ENCODE measurements around the gene GIPC3.
A peak's percentile ranks its signal among the peaks of the same experiment; 100 is the strongest.

Gene GIPC3

DNA sequence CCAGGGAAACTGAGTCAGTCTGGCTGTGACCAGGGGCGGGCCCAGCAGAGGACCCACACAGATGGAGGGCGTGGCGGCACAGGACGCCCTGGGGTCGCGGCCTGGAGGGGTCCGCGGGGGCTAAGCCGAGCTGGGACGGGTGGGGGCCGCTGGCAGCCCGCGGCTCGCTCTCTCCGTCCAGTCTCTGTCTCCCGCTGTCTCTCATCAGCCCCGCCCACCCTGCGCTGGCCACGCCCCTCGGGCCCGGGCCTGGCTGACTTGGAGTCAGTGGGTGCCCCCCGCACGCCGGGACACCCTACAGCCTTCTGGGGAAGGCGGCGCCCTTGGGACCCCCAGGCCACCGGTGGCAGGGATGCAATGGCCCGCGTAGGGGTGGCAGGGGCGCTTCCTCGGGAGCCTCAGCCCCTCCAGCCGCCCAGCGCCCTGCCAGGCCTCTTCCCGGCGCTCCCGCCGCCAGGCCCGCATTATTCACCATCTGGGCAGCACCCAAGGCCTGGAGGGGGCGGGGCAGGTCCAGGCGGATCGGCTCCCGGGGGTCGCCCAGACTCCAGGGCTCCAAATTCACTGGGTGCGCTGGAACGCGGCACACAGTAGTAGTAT is 21.5 kb downstream of the GIPC3 start, which contains the start of gene TBXA2R:
TSS of gene TBXA2R (minus strand) at position 186 of the 600 bp plus-strand sequence. CDS start 6,241 bp downstream, outside the sequence.
- peak; percentile 53 for DNase-seq

DNA sequence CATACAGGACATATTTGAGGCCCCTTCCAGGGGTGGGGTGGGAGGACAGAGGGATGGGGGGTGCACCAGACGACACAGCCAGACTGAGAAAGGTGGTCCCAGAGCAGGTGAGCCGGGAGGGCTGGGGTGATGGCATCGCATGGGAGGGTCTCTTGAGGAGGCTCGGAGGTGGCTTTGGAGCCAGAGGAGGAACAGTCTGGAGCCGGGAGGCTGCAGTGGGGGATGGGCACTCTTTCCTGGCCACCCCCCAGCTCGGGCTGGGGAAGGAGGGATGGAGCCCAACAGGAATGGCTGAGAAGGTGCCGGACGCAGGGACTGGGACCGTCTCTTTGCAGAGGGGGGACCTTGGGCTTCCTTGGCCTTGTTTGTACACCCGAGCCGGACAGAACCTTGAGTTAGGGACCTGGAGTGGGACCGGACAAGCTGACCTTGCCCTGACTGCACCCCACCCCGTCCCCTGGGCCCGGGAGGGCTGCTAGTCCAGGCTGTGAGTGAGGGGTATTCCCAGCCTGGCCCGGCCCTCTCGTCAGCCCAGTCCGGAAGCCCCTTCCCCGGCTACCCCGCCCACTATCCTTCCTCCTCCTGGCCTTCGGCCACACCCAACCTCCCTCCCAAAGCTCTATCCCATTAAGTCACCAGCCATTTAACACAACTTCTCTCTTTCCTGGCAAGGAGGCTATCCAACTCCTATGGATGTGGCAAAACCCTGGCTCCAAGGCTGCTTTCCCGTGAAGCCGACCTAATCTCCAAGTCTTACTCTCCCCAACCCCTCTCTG is 22.2 kb downstream of the GIPC3 start:
- no peak for DNase-seq

DNA sequence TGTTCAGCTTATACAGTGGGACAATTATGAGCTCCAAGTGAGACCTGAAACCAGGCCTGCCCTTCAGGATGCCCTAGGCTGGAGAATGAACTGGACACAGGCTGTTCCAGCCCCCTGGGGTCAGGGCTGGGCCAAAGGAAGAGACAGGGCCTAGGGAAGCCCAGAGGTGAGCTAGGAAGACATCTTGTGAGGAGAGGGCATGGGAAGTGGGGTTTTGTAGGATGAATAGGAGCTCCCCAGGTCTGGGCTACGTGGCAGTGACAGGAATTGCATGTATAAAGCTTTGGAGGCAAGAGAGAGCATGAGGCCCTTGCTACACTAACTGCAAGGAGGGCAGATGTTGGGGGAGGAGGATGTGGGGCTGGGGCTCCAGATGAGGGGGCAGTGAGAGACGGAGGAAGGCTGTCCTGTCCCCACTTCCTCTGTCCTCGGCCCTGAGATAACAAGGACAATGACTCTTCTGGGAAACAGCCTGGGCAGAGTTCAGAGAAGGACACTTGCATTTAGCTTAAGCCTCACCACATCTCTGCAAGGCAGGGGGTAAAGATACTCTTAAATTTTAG is 22.9 kb downstream of the GIPC3 start:
- no peak for DNase-seq

DNA sequence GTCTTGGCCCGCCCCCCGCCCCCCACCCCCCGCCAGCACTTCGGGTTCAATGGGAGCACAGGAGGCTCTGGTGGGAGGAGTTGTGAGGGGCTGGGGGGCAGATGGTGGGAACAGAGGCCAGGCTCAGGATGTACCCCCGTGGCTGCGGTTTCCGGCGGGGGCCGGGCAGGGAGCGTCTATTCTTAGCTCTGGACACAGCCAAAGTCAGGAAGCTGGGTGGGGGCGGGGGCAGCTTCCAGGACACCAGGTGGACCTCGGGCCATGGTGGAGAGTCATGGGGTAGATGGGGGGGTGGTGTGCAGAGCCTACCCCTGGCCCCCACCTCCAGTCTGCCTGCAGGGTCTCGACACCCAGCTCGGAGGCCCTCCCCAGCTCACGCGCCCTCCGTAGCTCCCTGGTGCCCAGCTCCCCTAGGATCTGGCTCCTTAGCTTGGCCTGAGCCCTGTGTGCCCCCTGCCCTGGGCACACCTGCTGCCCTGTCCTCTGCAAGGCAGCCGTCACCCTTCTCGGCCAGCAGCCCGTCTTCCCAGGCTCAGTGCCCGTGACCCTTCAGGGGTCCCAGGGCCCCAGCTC is 23.6 kb downstream of the GIPC3 start:
- no peak for DNase-seq

GRCh38 chr19:3609779-3610719 is 24.8 kb downstream of the GIPC3 start:
- no peak for DNase-seq

DNA sequence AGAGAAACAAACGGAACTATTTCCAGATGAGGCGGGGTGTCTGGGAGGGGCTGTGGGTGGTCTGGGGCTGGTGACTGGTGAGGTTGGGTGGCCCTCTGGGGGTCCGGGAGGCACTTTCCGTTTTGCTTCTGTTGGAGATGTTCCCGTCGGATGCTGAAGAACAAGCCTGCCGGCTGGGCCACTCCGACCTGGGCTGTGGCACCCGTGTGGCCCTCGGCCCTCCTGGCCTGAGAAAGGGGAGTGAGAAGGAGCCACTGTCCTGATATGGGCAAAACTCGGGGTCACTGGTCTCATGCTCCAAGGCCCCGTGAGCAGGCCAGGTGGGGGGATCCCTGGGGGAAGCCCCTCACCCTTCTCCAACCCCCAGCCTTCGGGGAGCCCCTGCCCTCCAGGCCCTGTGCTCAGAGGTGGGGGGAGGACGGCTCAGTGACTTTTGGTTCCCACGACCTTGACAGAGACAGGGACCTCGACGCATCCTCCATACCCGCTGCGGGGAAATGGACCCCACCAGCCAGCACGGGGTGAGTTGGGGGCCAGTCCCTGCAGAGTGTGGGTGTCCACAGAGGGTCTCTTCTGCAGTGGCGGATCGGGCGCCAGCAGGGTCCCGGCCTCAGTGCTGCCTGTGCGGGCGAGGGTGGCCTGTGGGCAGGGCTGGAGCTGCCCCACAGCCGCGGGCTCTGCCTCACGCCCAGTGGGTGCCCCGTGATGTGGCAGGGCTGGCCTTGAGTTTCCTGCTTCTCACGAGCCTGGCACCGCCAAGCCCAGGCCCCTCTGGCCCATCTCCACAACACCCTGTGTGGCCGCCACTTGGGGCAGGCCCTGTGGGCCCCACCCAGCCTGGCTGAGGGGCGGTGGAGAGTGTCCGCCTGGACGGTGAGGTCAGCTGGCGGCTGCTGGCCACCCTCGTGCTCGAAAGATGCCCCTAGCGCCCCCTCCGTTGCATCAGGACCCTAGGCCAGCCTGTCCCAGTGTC is 25.8 kb downstream of the GIPC3 start:
- DNase-seq, result no peak

DNA sequence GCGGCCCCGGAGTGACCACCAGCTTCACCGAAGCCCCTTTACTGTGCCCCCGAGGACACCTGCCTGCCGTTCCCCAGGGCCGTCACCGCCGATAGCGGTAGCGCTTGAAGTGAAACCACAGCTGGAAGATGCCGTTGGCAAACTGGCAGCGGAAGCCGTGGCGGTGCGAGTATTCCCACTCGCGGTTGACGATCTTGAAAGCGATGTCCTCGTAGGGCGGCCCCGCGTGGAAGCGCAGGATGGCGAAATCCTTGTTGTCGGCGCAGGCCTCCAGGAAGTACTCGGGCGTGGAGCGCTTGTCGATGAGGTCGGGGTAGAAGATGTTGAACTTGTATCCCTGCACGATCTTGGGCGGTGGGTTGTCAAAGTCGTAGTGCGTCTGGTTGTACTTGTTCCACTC is 26.6 kb downstream of the GIPC3 start:
- DNase-seq, result no peak

DNA sequence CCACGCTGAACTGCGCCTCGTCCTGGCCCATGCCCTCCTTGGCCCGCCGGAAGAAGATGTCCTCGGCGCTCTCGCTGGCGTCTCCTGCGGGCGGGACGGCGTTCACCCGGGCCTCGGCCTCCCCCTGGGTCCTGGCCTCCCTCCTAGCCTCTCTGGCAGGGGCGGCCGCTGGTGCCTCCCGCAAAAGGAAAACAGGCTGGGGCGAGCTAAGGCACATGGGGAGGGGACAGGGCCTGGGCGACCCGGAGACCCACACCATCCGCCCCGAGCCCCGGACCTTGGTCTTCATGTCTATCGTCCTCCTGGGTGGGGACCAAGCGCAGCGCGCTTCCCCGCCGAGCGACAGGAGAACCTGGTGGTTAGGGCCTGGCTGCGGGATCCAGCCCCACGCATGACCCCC is 27.1 kb downstream of the GIPC3 start:
- DNase-seq, result no peak

DNA sequence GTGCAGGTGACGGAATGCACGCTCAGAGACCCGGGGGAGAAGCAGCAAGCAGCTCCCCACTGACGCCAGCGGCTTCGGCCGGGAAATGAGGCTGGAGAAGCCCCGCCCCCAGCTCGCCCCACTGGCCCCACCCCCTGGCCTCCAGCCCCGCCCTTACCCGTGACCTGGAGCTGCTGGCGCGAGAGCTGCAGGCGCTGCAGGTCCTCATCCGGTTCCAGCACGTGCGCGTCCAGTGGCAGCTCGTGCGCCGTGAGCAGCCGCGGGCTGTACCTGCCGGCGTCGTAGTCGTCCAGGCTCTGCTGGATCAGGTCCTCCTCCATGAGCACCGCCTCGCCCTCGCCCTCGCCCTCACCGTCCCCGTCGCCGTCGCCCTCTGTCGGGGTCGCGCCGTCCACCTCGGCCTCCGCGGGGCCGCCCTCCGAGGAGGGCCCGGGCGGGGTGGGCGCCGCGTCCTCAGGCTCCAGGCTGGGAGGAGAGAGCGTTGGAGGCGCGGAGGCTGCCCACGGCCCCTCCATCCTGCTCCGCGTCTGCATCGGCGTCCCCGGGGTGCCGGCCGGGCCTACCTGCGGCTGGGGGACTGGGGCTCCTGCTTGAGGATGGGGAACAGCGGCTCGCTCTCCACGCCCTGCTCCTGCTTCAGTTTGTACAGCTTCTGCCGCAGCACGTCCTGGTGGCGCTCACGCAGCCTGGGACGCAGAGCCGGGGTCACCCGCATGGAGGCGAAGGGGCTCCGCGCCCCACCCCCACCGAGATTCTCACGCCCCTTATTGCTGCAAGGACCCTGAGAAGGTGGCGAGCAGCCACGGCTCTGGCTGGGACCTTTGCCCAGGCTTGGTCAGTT is 27.8 kb downstream of the GIPC3 start:
- DNase-seq, result no peak

GRCh38 chr19:3613818-3614661 is 28.8 kb downstream of the GIPC3 start:
- peak; percentile 30 for DNase-seq

- no peak for DNase-seq
These were observed 29.7 kb downstream of the GIPC3 start for GRCh38 chr19:3614858-3615505.

GRCh38 chr19:3615524-3616135 is 30.4 kb downstream of the GIPC3 start:
- no peak for DNase-seq

- no peak for DNase-seq
These were observed 32.2 kb downstream of the GIPC3 start for GRCh38 chr19:3617463-3617862.

DNA sequence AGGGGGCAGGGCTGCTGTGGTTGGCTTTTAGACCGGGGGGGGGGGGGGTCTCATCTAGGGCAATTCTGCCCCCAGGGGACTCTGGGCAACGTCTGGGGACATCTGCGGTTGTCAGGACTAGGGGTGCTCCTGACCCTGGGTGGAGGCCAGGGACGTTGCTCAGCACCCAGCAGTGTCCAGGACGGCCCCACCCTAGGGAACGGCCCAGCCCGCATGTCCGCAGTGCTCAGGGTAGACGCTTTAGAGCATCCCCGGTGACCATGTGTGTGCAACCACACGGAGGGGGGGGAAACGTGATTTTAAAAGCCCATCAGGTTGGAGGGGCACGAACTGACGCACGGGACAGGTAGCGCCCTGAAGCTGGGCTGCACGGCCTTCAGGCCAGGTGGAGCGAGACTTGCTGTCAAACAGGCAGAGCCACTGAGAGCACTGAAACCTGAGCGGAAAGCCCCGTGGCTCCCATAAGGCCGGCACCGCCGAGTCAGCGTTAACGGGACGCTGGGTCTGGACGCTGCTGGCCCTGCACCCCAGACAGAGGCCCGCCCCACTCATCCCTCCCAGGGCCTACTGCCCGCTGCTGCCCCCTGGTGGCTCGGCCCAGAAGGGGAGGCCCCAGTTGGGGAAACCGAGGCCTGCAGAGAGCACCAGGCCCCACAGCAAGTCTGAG is 33.0 kb downstream of the GIPC3 start:
- peak; percentile 12 for DNase-seq

GRCh38 chr19:3618811-3619630 is 33.7 kb downstream of the GIPC3 start:
- DNase-seq, result no peak

DNA sequence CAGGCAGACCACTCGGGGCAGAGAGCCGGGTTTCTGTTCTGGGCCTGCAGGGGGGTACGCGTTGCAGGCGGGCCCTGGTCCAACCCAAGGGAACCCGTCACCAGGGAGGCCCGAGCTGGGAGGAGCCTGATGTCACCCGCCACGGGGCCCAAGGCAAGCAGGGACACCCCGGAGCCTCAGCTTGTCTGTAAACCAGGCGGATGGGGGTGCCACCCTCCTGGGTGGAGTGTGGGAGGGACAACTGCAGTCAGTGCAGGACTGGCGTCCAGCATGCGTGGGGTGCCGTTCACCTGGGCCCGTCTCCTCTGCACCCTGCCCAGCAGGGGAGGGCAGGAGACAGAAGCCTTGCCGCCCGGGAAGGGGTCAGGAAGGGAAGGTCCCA is 34.3 kb downstream of the GIPC3 start:
- no peak for DNase-seq
